ENCODE results near the gene LDAF1.

LDAF1 gene

DNA sequence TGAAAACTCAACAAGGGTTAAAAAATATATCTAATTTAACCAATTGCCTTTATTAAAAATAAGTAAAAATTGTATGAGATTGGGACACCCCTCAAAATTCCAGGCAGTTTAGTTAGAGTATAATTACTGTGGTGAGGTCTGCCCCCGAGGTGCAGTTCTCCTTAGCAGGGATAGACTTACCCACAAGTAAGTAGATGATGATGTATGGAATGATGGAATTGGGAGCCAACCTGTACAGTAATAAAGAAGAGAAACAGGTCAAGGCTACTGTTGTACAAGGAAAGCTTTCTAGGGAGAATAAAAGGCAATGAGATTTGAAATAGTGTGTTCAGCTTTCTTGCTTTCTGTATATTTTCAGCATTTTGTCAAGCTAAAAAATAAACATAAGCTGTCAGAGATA lies 1.8 kb downstream of the LDAF1 start:
- in situ Hi-C loops (cut with MboI; ENCODE audit: low sequenced_read_pairs) = loop anchor here (25.0 kb wide), 2 partner anchors 1027 to 1177 kb away; no protein-coding TSS in a partner anchor

DNA sequence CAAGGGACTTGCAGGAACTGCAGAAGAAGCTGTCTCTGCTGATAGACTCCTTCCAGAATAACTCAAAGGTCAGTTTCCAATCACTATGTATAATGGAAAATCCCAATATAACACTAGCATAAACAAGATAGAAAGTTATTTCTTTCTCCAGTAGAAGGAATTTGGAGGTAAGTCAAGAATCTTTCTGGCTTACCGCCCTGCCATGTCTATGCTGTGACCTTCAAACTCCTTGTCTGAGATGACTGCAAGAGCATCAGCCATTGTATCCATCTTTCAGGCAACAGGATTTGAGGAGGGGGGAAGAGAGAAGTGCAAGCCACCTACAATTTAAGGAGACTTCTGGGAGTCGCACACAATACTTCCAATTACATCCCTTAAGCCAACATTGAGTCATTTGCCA lies 2.7 kb downstream of the LDAF1 start:
- in situ Hi-C loops (cut with MboI; ENCODE audit: low sequenced_read_pairs) = loop anchor here (25.0 kb wide), 2 partner anchors 1026 to 1176 kb away; no protein-coding TSS in a partner anchor

GRCh38 chr16:21162661-21163151 lies 4.2 kb downstream of the LDAF1 start:
- in situ Hi-C loops (cut with MboI; ENCODE audit: low sequenced_read_pairs) = loop anchor here (25.0 kb wide), 2 partner anchors 1025 to 1175 kb away; no protein-coding TSS in a partner anchor

- in situ Hi-C loops (cut with MboI; ENCODE audit: low sequenced_read_pairs) = loop anchor here (25.0 kb wide), 2 partner anchors 1024 to 1174 kb away; no protein-coding TSS in a partner anchor
Measured at GRCh38 chr16:21163576-21163975, 5.1 kb downstream of the LDAF1 start.

DNA sequence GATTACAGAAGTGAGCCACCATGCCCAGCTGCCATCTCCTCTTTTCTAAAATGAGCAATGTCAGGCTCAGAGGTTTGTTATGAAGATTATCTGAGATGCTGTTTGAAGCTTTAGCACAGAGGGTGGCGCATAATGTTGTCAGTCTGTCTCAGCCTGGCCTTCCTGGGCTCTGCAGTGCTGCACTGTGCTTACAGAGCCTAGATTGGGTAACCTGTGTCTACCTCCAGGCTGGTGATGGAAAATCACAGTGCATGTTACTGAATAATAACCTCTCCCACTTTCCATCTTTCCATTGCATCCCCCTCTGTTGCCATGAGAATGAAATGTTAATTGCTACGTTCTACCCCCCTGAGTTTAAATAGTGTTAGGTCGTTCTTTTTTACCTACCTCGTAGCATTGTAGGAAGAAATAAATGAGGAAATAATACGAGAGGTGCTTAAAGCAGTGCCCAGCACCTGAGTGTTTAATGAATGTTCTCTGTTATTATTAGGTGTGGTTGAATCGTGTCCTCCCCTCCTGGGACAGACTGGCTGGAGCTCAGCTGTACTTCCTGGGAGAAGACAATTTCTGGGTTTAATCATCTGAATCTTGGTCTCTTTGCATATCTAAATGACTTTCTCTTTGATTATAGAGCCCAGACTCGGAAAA lies 6.2 kb downstream of the LDAF1 start:
- in situ Hi-C loops (cut with MboI; ENCODE audit: low sequenced_read_pairs) = loop anchor here (25.0 kb wide), 2 partner anchors 1023 to 1173 kb away; no protein-coding TSS in a partner anchor

GRCh38 chr16:21166561-21166961 lies 8.1 kb downstream of the LDAF1 start:
- in situ Hi-C loops (cut with MboI; ENCODE audit: low sequenced_read_pairs) = loop anchor here (25.0 kb wide), 2 partner anchors 1021 to 1171 kb away; no protein-coding TSS in a partner anchor

- in situ Hi-C loops (cut with MboI; ENCODE audit: low sequenced_read_pairs) = loop anchor here (25.0 kb wide), 2 partner anchors 1020 to 1170 kb away; no protein-coding TSS in a partner anchor
Measured at GRCh38 chr16:21167360-21167759, 8.9 kb downstream of the LDAF1 start.

GRCh38 chr16:21167929-21168602 lies 9.6 kb downstream of the LDAF1 start:
- in situ Hi-C loops (cut with MboI; ENCODE audit: low sequenced_read_pairs) = loop anchor here (25.0 kb wide), 2 partner anchors 1019 to 1169 kb away; no protein-coding TSS in a partner anchor

- in situ Hi-C loops (cut with MboI; ENCODE audit: low sequenced_read_pairs) = loop anchor here (25.0 kb wide), 2 partner anchors 1018 to 1168 kb away; no protein-coding TSS in a partner anchor
Measured at GRCh38 chr16:21169249-21169981, 10.9 kb downstream of the LDAF1 start.

GRCh38 chr16:21170116-21170515 lies 11.6 kb downstream of the LDAF1 start:
- in situ Hi-C loops (cut with MboI; ENCODE audit: low sequenced_read_pairs) = loop anchor here (25.0 kb wide), 2 partner anchors 1017 to 1167 kb away; no protein-coding TSS in a partner anchor

DNA sequence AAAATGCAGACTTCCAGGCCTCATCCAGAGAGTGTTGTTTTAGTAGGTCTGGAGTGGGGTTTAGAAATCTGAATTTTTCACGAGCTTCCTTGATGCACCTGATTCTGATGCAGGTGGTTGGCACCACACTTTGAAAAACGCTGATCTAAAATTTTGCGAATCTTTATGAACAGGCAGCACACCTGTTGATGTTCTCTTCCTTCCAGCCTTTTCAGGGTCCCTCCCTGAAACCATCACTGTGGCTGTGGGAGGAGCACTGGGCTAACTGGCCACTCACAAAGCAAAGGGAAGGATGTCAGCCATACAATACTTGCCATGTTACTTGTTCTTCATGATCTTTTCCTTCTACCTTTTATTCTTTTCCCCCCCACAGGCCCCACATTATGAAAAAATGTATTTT lies 14.2 kb downstream of the LDAF1 start:
- in situ Hi-C loops (cut with MboI; ENCODE audit: low sequenced_read_pairs) = loop anchor here (25.0 kb wide), 2 partner anchors 1015 to 1165 kb away; no protein-coding TSS in a partner anchor

- in situ Hi-C loops (cut with MboI; ENCODE audit: low sequenced_read_pairs) = no loop called here
Measured at GRCh38 chr16:21175397-21175796, 16.9 kb downstream of the LDAF1 start.

DNA sequence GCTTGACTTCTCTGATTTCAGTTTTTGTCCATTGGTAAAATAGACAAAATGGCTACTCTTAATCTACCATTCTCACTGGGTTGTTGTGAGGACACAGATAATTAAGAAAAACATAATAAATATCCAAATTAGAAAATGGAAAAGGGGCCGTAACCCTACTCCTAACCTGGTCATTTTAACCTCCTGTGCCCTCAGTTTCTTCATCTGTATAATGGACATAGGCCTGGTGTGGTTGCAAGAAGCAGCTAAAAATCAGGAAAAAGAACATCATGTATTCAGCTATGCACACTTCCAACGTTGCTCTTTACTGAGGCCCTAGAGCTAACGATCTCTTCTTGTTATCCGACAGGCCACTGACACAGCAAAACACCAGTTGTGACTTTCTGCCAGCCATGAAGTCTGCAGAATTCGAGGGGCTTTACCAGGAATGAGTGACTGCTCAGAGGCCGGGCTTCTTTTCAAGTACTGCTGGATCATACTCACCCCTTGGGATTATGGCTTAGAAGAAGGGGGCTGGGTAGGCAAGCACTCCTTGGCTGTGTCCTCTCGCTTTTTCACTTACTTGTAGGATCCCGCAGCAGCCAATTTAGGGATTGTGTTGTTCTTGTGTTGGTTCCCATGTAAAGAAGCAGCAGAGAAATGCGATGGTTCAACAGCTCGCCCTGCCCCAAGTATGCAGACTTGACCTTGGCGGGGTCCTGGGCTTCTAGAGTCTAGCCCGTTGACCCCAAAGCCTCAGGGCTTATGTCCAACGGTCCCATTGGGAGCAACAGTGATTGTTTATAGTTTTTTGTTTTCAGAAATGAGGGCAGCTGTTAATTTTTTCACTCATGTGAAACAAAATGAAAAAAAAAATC lies 20.9 kb downstream of the LDAF1 start:
- in situ Hi-C loops (cut with MboI; ENCODE audit: low sequenced_read_pairs) = no loop called here

GRCh38 chr16:21179983-21180365 lies 21.5 kb downstream of the LDAF1 start:
- in situ Hi-C loops (cut with MboI; ENCODE audit: low sequenced_read_pairs) = no loop called here

DNA sequence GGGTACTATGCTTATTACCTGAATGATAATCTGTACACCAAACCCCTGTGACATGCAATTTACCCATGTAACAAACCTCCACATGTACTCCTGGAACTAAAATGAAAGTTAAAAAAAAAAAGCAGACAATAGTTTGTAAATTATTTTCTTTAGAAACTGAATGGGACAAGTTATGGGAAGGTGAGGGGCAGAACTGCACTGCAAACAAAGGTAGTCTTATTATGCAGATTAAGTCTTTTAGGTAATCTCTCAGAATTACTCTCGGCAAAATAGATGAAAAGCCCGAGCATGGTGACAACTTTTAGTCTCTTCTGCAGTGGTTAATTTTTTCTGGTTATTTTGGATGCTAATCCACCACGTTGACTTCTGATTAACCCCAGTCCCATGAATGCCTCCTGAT lies 25.5 kb downstream of the LDAF1 start:
- in situ Hi-C loops (cut with MboI; ENCODE audit: low sequenced_read_pairs) = no loop called here

GRCh38 chr16:21184834-21185233 lies 26.4 kb downstream of the LDAF1 start:
- in situ Hi-C loops (cut with MboI; ENCODE audit: low sequenced_read_pairs) = no loop called here

DNA sequence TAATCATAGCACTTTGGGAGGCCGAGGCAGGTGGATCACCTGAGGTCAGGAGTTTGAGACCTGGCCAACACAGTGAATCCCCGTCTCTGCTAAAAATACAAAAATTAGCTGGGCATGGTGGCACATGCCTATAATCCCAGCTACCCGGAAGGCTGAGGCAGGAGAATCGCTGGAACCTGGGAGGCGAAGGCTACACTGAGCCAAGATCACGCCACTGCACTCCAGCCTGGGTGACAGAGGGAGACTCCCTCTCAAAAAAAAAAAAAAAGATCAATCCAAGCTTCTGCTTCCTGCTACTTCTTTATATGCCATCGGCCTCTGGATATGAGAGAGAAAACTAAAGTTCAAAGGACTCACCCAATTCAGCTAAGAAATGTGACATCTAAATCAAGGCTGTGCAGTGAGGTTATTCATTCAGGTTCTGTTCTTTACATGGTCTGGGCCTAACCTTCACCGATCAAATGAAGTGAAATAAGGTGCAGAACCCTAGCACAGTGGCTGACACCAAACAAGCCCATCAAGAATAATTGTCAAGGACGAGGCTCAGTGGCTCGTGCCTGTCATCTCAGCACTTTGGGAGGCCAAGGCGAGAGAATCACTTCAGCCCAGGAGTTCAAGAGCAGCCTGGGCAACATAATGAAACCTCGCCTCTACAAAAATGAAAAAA lies 27.3 kb downstream of the LDAF1 start:
- in situ Hi-C loops (cut with MboI; ENCODE audit: low sequenced_read_pairs) = no loop called here

- in situ Hi-C loops (cut with MboI; ENCODE audit: low sequenced_read_pairs) = no loop called here
Measured at GRCh38 chr16:21186326-21186691, 27.8 kb downstream of the LDAF1 start.

GRCh38 chr16:21189311-21189710 lies 30.8 kb downstream of the LDAF1 start:
- in situ Hi-C loops (cut with MboI; ENCODE audit: low sequenced_read_pairs) = no loop called here

DNA sequence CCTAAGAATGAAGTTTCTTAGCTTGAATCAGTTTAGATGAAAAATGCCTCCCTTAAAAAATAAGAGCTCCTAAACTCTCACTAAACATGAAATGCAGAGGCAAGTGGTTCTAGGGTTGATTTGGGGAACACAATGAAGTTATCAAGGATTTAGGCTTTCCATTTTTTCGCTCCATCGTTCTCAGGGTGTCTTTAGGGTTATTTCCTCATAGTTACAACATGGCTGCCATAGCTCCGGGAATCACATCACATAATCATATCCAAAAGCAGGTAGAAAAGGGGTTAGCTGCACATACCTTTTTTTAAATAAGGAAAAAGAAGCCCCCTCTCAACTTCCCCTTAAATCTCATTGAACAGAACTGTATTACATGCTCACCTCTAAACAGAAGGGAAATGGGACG lies 31.5 kb downstream of the LDAF1 start:
- in situ Hi-C loops (cut with MboI; ENCODE audit: low sequenced_read_pairs) = no loop called here

Measured in HL-60/S4 (cell line).